H9 (cell line): ENCODE measurements around the gene IREB2. TPM values are rescaled to one million over a fixed set of nuclear protein-coding genes. Genes with fewer than 3 reads are reported as not detected.
A peak's percentile ranks its signal among the peaks of the same experiment; 100 is the strongest.

Experiments
- DNase-seq: peaks from one replicate; pipeline ENCODE4 v3.0.0-alpha.2; 2017
- H2AFZ ChIP-seq: one replicate; pipeline ENCODE4 v1.6.1; 2013; ENCODE audit warnings: mild to moderate bottlenecking, low read length, control low read depth, moderate library complexity
- H2AK5ac ChIP-seq: 2 replicates; pipeline ENCODE4 v1.6.1; 2013; ENCODE audit warnings: low read length, control low read depth, mixed read lengths; ENCODE audit not compliant: insufficient read length
- H2BK120ac ChIP-seq: one replicate; pipeline ENCODE4 v1.6.1; 2013; ENCODE audit warnings: low read depth, mild to moderate bottlenecking, low read length, control low read depth, inconsistent platforms; ENCODE audit not compliant: poor library complexity, severe bottlenecking
- H2BK12ac ChIP-seq: 2 replicates; pipeline ENCODE4 v1.6.1; 2013; ENCODE audit warnings: low read length, control low read depth, mixed read lengths, low read depth; ENCODE audit not compliant: insufficient read length
- H2BK15ac ChIP-seq: 2 replicates; pipeline ENCODE4 v1.6.1; 2013; ENCODE audit warnings: low read depth, low read length, control low read depth
- H2BK20ac ChIP-seq: one replicate; pipeline ENCODE4 v1.6.1; 2013; ENCODE audit warnings: low read depth, mild to moderate bottlenecking, low read length, control low read depth, inconsistent platforms; ENCODE audit not compliant: poor library complexity, severe bottlenecking
- H2BK5ac ChIP-seq: 2 replicates; pipeline ENCODE4 v1.6.1; 2013; ENCODE audit warnings: low read length, control low read depth, mixed read lengths; ENCODE audit not compliant: insufficient read length
- H3K14ac ChIP-seq: 2 replicates; pipeline ENCODE4 v1.6.1; 2013; ENCODE audit warnings: low read length, control low read depth; ENCODE audit not compliant: insufficient read depth
- H3K18ac ChIP-seq: 2 replicates; pipeline ENCODE4 v1.6.1; 2013; ENCODE audit warnings: low read depth, mild to moderate bottlenecking, mixed read lengths, low read length, control low read depth; ENCODE audit not compliant: insufficient read length
- H3K23ac ChIP-seq: 2 replicates; pipeline ENCODE4 v1.6.1; 2013; ENCODE audit warnings: low read length, control low read depth, mixed read lengths, low read depth; ENCODE audit not compliant: insufficient read length
- H3K23me2 ChIP-seq: 2 replicates; pipeline ENCODE4 v1.6.1; 2013; ENCODE audit warnings: low read depth, mild to moderate bottlenecking, mixed read lengths, low read length, control low read depth; ENCODE audit not compliant: insufficient read length, poor library complexity, severe bottlenecking
- H3K27ac ChIP-seq: 2 replicates; pipeline ENCODE4 v1.5.1; 2013; ENCODE audit warnings: low read length, control low read depth, mixed read lengths, low read depth; ENCODE audit not compliant: insufficient read length
- H3K27me3 ChIP-seq: 2 replicates; pipeline ENCODE4 v1.6.1; 2013; ENCODE audit warnings: low read length, control low read depth, inconsistent platforms; ENCODE audit not compliant: insufficient read depth
- H3K4ac ChIP-seq: 2 replicates; pipeline ENCODE4 v1.6.1; 2013; ENCODE audit warnings: low read depth, mild to moderate bottlenecking, control low read depth, inconsistent platforms, low read length, moderate library complexity
- H3K4me1 ChIP-seq: 2 replicates; pipeline ENCODE4 v1.6.1; 2013; ENCODE audit warnings: low read length, control low read depth, inconsistent platforms; ENCODE audit not compliant: insufficient read depth
- H3K4me2 ChIP-seq: 2 replicates; pipeline ENCODE4 v1.6.1; 2013; ENCODE audit warnings: low read length, control low read depth, mixed read lengths; ENCODE audit not compliant: insufficient read length, insufficient read depth
- H3K56ac ChIP-seq: 2 replicates; pipeline ENCODE4 v1.6.1; 2013; ENCODE audit warnings: low read depth, mild to moderate bottlenecking, mixed read lengths, low read length, control low read depth; ENCODE audit not compliant: insufficient read length
- H3K79me1 ChIP-seq: 2 replicates; pipeline ENCODE4 v1.6.1; 2013; ENCODE audit warnings: low read depth, mild to moderate bottlenecking, moderate library complexity, low read length, control low read depth, inconsistent platforms; ENCODE audit not compliant: insufficient read depth, poor library complexity, severe bottlenecking
- H3K79me2 ChIP-seq: 2 replicates; pipeline ENCODE4 v1.6.1; 2013; ENCODE audit warnings: low read length, control low read depth, inconsistent platforms; ENCODE audit not compliant: insufficient read depth
- H3K9ac ChIP-seq: 2 replicates; pipeline ENCODE4 v1.6.1; 2013; ENCODE audit warnings: low read length, control low read depth, mixed read lengths; ENCODE audit not compliant: insufficient read length; ENCODE audit errors: extremely low read depth
- H3K9me3 ChIP-seq: one replicate; pipeline ENCODE4 v1.6.1; 2013; ENCODE audit warnings: low read depth, low read length, inconsistent platforms; ENCODE audit not compliant: control insufficient read depth
- H3T11ph ChIP-seq: one replicate; pipeline ENCODE4 v1.6.1; 2013; ENCODE audit warnings: mild to moderate bottlenecking, low read length, control low read depth, inconsistent platforms
- H4K20me1 ChIP-seq: one replicate; pipeline ENCODE4 v1.6.1; 2013; ENCODE audit not compliant: control insufficient read depth, insufficient read length, insufficient read depth
- H4K5ac ChIP-seq: 2 replicates; pipeline ENCODE4 v1.6.1; 2013; ENCODE audit warnings: low read depth, mild to moderate bottlenecking, mixed read lengths, low read length, control low read depth; ENCODE audit not compliant: insufficient read length
- H4K8ac ChIP-seq: replicated peaks from 2 replicates; pipeline ENCODE4 v1.6.1; 2013; ENCODE audit warnings: low read length, control low read depth, mixed read lengths, low read depth; ENCODE audit not compliant: insufficient read length
- H4K91ac ChIP-seq: 2 replicates; pipeline ENCODE4 v1.6.1; 2013; ENCODE audit warnings: low read depth, mild to moderate bottlenecking, moderate library complexity, mixed read lengths, low read length, control low read depth; ENCODE audit not compliant: insufficient read length
- H3K27ac Mint-ChIP-seq, 3 experiments: 2 replicates in 2 of 3; 3 replicates in 1 of 3; pipeline ENCODE4 v1.8.0; 2020 to 2021; ENCODE audit warnings: mixed read lengths in 3 of 3, mild to moderate bottlenecking in 1 of 3, moderate library complexity in 1 of 3
- H3K27me3 Mint-ChIP-seq: 2 replicates; pipeline ENCODE4 v1.8.0; 2021; ENCODE audit warnings: low read depth, mild to moderate bottlenecking, moderate library complexity, mixed read lengths
- H3K36me3 Mint-ChIP-seq, 3 experiments: 2 replicates in 2 of 3; 3 replicates in 1 of 3; pipeline ENCODE4 v1.8.0; 2020 to 2021; ENCODE audit warnings: low read depth in 3 of 3, mixed read lengths in 3 of 3; ENCODE audit not compliant: insufficient read depth in 1 of 3
- H3K4me1 Mint-ChIP-seq, 2 experiments: 2 replicates each; pipeline ENCODE4 v1.8.0; 2020; ENCODE audit warnings: mixed read lengths in 2 of 2
- H3K4me3 Mint-ChIP-seq, 2 experiments: 2 replicates in 1 of 2; 3 replicates in 1 of 2; pipeline ENCODE4 v1.8.0; 2020 to 2021; ENCODE audit warnings: mild to moderate bottlenecking in 2 of 2, mixed read lengths in 2 of 2, moderate library complexity in 1 of 2
- H3K9me3 Mint-ChIP-seq, 2 experiments: 2 replicates in 1 of 2; 3 replicates in 1 of 2; pipeline ENCODE4 v1.8.0; 2020; ENCODE audit warnings: mild to moderate bottlenecking in 2 of 2, mixed read lengths in 2 of 2, moderate library complexity in 1 of 2
- WGBS: extraction: QIAGEN DNeasy Blood & Tissue Kit; methylation state at CpG from one replicate; pipeline ENCODE4 v1.1.7; 2013; ENCODE audit warnings: missing lambda C conversion rate, low lambda C conversion rate, mixed read lengths; ENCODE audit not compliant: insufficient read length; ENCODE audit errors: extremely low coverage; 5-methylcytosine and 5-hydroxymethylcytosine counted together
- total RNA-seq: library from RNA; stranded (reverse); gene quantifications from 2 replicates; pipeline ENCODE4 v1.2.1, GENCODE V29; 2021
- TF ChIP-seq, protein P1 (sequence below): fragments of 200-600 bp; sonication (generic); conservative IDR thresholded peaks from 3 replicates; pipeline ENCODE4 v1.8.0; 2021; ENCODE audit warnings: antibody characterized with exemption, mild to moderate bottlenecking

IREB2 gene
- total RNA-seq, 1 experiment from 2014 or later: 87.6 TPM

DNA sequence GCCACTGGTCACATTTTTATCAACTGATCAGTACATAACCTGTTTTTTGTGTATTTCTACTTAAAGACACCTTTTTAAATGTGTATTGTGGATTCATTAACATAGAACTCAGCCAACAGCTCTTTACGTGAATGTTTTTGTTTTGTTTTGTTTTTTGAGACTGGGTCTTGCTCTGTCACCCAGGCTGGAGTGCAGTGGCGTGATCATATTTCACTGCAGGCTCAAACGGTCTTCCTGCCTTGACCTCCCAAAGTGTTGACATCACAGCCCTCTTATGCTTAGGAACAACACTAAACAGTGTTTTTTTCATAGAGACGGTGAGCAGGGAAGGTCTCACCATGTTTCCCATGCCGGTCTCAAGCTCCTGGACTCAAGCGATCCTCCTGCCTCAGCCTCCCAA, 112.2 kb downstream of the IREB2 start:
- Mint-ChIP-seq H3K9me3 (no peaks in the 10 kb centered on the region), H3K36me3 (peaks cover 19 to 58% (median 38%) of the 10 kb centered on the region in 3 experiments; a peak in 5 of 7 replicates), H3K27ac (peak overlapping the region in 1 of 3 experiments; percentile 75; a peak in 1 of 7 replicates), H3K27me3 (no peaks in the 10 kb centered on the region), H3K4me1 (no peaks in the 10 kb centered on the region), H3K4me3 (no peak overlapping the region)
- Histone ChIP-seq H3K23me2 (no peaks in the 10 kb centered on the region), H3K27me3 (no peaks in the 10 kb centered on the region), H2BK15ac (no peak overlapping the region), H3K23ac (no peak overlapping the region), H3K18ac (no peak overlapping the region), H3K4me1 (no peaks in the 10 kb centered on the region), H3K9ac (no peak overlapping the region), H3K4me2 (no peak overlapping the region), H2BK5ac (no peak overlapping the region), H3K56ac (no peak overlapping the region), H4K8ac (no peak overlapping the region), H3K79me2 (no peaks in the 10 kb centered on the region), H2AFZ (no peak overlapping the region), H2BK120ac (no peak overlapping the region), H2BK12ac (no peak overlapping the region), H3K14ac (no peak overlapping the region), H3K79me1 (no peaks in the 10 kb centered on the region), H3K9me3 (no peaks in the 10 kb centered on the region), H2AK5ac (no peak overlapping the region), H3K4ac (no peak overlapping the region), H4K5ac (no peak overlapping the region), H4K20me1 (no peaks in the 10 kb centered on the region), H4K91ac (no peak overlapping the region), H2BK20ac (no peak overlapping the region), H3K27ac (no peak overlapping the region), H3T11ph (no peak overlapping the region)
- no peak for DNase-seq
- no CpG with 5 or more reads among the region's 6 CpGs for WGBS
- TF ChIP-seq, protein P1, sequence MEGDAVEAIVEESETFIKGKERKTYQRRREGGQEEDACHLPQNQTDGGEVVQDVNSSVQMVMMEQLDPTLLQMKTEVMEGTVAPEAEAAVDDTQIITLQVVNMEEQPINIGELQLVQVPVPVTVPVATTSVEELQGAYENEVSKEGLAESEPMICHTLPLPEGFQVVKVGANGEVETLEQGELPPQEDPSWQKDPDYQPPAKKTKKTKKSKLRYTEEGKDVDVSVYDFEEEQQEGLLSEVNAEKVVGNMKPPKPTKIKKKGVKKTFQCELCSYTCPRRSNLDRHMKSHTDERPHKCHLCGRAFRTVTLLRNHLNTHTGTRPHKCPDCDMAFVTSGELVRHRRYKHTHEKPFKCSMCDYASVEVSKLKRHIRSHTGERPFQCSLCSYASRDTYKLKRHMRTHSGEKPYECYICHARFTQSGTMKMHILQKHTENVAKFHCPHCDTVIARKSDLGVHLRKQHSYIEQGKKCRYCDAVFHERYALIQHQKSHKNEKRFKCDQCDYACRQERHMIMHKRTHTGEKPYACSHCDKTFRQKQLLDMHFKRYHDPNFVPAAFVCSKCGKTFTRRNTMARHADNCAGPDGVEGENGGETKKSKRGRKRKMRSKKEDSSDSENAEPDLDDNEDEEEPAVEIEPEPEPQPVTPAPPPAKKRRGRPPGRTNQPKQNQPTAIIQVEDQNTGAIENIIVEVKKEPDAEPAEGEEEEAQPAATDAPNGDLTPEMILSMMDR: no peak
